BLaER1 treated with 17β-estradiol and CSF1 and Interleukin-3, amounts not matched to agents 10 nM and 100 nM (cell line): ENCODE data around the gene ERI3.

Experiments
- H3K27ac ChIP-seq, 11 experiments: shearing (Covaris generic); formaldehyde crosslinking; 2 replicates each; pipeline ENCODE4 v1.8.1; 2022
- H3K27me3 ChIP-seq, 11 experiments: shearing (Covaris generic); formaldehyde crosslinking; 2 replicates each; pipeline ENCODE4 v1.8.1; 2022
- H3K36me3 ChIP-seq, 11 experiments: shearing (Covaris generic); formaldehyde crosslinking; 2 replicates each; pipeline ENCODE4 v1.8.1; 2022
- H3K4me1 ChIP-seq, 10 experiments: shearing (Covaris generic); formaldehyde crosslinking; 2 replicates each; pipeline ENCODE4 v1.8.1; 2022
- H3K4me2 ChIP-seq, 11 experiments: shearing (Covaris generic); formaldehyde crosslinking; 2 replicates each; pipeline ENCODE4 v1.8.1; 2022
- H3K4me3 ChIP-seq, 10 experiments: shearing (Covaris generic); formaldehyde crosslinking; 2 replicates each; pipeline ENCODE4 v1.8.1; 2022
- H3K9ac ChIP-seq, 11 experiments: shearing (Covaris generic); formaldehyde crosslinking; 2 replicates each; pipeline ENCODE4 v1.8.1; 2022
- H3K9me3 ChIP-seq, 11 experiments: shearing (Covaris generic); formaldehyde crosslinking; replicated peaks in 1 of 11; 2 replicates each; pipeline ENCODE4 v1.8.1; 2022
- H4K20me1 ChIP-seq, 11 experiments: shearing (Covaris generic); formaldehyde crosslinking; 2 replicates each; pipeline ENCODE4 v1.8.1; 2022
- Cebpa-rat ChIP-seq, 11 experiments: shearing (Covaris generic); IDR thresholded peaks; 2 replicates each; pipeline ENCODE4 v1.8.1; 2022

The ERI3 gene

DNA sequence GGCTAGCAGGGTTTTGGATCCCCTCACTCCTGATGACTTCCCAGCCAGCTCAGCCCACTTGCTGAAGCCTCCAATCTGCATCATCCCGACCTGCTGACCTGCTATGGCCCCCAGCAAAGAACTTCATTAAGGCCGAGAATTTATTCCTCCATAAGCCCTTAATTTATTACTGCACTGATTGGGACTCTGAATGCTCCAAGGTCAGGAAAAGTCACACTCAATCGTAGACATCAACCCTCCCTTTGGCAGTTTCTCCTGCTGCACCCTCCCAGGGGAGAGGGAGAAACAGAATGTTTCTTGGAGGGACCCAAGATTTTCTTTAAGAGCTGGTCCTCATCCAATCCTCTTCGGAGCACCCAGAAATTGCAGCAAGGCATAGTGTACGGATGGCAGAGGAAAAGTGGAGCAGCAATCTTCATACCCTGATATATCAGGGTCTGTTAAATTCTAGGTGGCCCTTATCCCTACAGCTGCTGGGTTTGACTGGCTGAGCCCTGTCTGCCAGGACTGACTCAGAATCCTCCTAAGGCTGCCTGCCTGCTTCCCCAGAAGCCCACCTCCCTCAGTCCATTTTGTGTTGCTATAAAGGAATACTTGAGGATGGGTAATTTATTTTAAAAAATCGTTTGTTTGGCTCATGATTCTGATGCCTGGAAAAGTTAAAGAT, 79.6 kb downstream of the ERI3 start:
- no peak for TF ChIP-seq Cebpa-rat (IDR thresholded peaks at IDR 0.05)
- Histone ChIP-seq H3K27ac (peak overlapping the region in 9 of 11 experiments; percentile 36 to 81 (median 63); a peak in 17 of 22 replicates), H3K9me3 (no peaks in the 10 kb centered on the region; a peak in 1 of 22 replicates), H3K27me3 (no peaks in the 10 kb centered on the region), H3K36me3 (peaks cover 0 to 38% (median 17%) of the 10 kb centered on the region in 11 experiments; a peak in 11 of 22 replicates), H3K9ac (peak overlapping the region in 9 of 11 experiments; percentile 11 to 71 (median 42); a peak in 15 of 22 replicates), H3K4me1 (peaks cover 38 to 55% (median 44%) of the 10 kb centered on the region in 10 experiments), H4K20me1 (peaks cover 0 to 11% (median 0%) of the 10 kb centered on the region in 11 experiments; a peak in 4 of 22 replicates), H3K4me3 (peak overlapping the region in 2 of 10 experiments; percentile 19 to 20; a peak in 1 of 20 replicates), H3K4me2 (peak overlapping the region; percentile 61 to 86 (median 77))

GRCh38 chr1:44273560-44274350, 81.3 kb downstream of the ERI3 start:
- peak overlapping the region in 8 of 11 experiments; percentile 5 to 83 (median 70); a peak in 9 of 22 replicates for H3K4me2 ChIP-seq
- H4K20me1 ChIP-seq = peaks cover 0 to 20% (median 0%) of the 10 kb centered on the region in 11 experiments; a peak in 4 of 22 replicates
- H3K9ac ChIP-seq = no peak overlapping the region
- no peak overlapping the region for H3K4me3 ChIP-seq
- H3K9me3 ChIP-seq = no peaks in the 10 kb centered on the region; a peak in 1 of 22 replicates
- no peaks in the 10 kb centered on the region for H3K27me3 ChIP-seq
- no peak for TF ChIP-seq Cebpa-rat (IDR thresholded peaks at IDR 0.05)
- peaks cover 38 to 72% (median 44%) of the 10 kb centered on the region in 10 experiments for H3K4me1 ChIP-seq
- peaks cover 0 to 43% (median 18%) of the 10 kb centered on the region in 11 experiments; a peak in 11 of 22 replicates for H3K36me3 ChIP-seq
- H3K27ac ChIP-seq = peak overlapping the region in 1 of 11 experiments; percentile 33; a peak in 2 of 22 replicates

DNA sequence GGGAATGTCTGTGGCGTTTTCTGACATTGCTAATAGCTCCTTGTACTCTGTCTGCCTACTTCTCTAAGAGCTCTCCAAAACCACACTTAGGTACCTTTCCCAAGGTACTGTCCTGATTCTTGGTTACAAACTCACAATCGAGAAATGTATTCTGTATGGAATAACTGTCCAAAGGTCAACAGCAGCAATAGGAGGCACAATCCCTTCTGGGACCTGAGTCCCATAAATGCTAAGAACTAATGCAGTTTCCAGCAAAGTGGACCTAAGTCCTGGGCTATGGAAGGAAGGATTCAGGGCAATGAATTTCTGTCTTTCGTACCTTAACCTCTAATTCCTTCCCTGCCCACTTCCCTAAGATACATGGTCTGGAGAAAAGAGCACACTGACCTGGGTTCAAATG, 82.1 kb downstream of the ERI3 start:
- Histone ChIP-seq H3K27ac (no peak overlapping the region), H3K36me3 (peaks cover 0 to 48% (median 25%) of the 10 kb centered on the region in 11 experiments; a peak in 12 of 22 replicates), H3K4me3 (no peak overlapping the region), H4K20me1 (peaks cover 0 to 21% (median 0%) of the 10 kb centered on the region in 11 experiments; a peak in 4 of 22 replicates), H3K9me3 (no peaks in the 10 kb centered on the region; a peak in 1 of 22 replicates), H3K4me2 (peak overlapping the region in 2 of 11 experiments; percentile 21 to 81; a peak in 2 of 22 replicates), H3K27me3 (no peaks in the 10 kb centered on the region), H3K9ac (no peak overlapping the region), H3K4me1 (peaks cover 38 to 79% (median 44%) of the 10 kb centered on the region in 10 experiments)
- TF ChIP-seq Cebpa-rat (IDR thresholded peaks at IDR 0.05) = no peak

GRCh38 chr1:44271646-44272045, 83.4 kb downstream of the ERI3 start:
- H3K4me2 ChIP-seq = no peak overlapping the region
- no peaks in the 10 kb centered on the region for H3K27me3 ChIP-seq
- no peaks in the 10 kb centered on the region; a peak in 1 of 22 replicates for H3K9me3 ChIP-seq
- peaks cover 0 to 20% (median 0%) of the 10 kb centered on the region in 11 experiments; a peak in 5 of 22 replicates for H4K20me1 ChIP-seq
- H3K36me3 ChIP-seq = peaks cover 0 to 61% (median 33%) of the 10 kb centered on the region in 11 experiments; a peak in 12 of 22 replicates
- H3K9ac ChIP-seq = no peak overlapping the region
- H3K4me3 ChIP-seq = no peak overlapping the region
- peaks cover 28 to 83% (median 33%) of the 10 kb centered on the region in 10 experiments for H3K4me1 ChIP-seq
- H3K27ac ChIP-seq = no peak overlapping the region
- no peak for TF ChIP-seq Cebpa-rat (IDR thresholded peaks at IDR 0.05)

GRCh38 chr1:44270686-44271628, 84.1 kb downstream of the ERI3 start:
- no peaks in the 10 kb centered on the region for H3K27me3 ChIP-seq
- TF ChIP-seq Cebpa-rat (IDR thresholded peaks at IDR 0.05) = no peak
- peak overlapping the region in 1 of 11 experiments; percentile 8; a peak in 1 of 22 replicates for H3K27ac ChIP-seq
- peak overlapping the region in 2 of 11 experiments; percentile 59 to 85; a peak in 4 of 22 replicates for H3K4me2 ChIP-seq
- H3K9me3 ChIP-seq = no peaks in the 10 kb centered on the region; a peak in 1 of 22 replicates
- peaks cover 0 to 20% (median 0%) of the 10 kb centered on the region in 11 experiments; a peak in 5 of 22 replicates for H4K20me1 ChIP-seq
- H3K4me1 ChIP-seq = peaks cover 22 to 83% (median 26%) of the 10 kb centered on the region in 10 experiments
- H3K36me3 ChIP-seq = peaks cover 0 to 68% (median 33%) of the 10 kb centered on the region in 11 experiments; a peak in 12 of 22 replicates
- H3K9ac ChIP-seq = 0 out of 22 replicates have a peak overlapping the region, but pooled peaks of 1 of the 11 experiments have one; percentile 5
- no peak overlapping the region for H3K4me3 ChIP-seq

DNA sequence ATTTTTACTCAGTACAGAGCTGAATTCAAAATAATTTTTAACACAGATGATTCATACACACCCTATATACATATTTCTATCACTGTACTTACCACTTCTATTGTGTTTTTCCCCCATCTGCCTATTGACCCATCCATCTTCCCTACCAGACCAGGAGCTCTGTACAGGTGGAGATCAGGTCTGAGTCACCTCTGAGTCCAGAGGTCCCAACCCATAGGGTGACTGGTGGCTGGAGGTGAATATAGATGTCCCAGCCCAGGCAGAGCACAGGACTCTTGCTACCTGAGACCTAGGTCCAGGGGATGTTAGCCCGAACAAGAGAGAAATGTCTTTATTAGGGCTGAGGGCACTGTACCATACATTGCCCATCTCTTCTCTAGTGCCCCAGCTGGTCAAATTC, 87.0 kb downstream of the ERI3 start:
- Histone ChIP-seq H3K4me2 (peak overlapping the region in 2 of 11 experiments; percentile 85 to 91; a peak in 4 of 22 replicates), H3K4me3 (no peak overlapping the region), H4K20me1 (peaks cover 0 to 25% (median 0%) of the 10 kb centered on the region in 11 experiments; a peak in 6 of 22 replicates), H3K27ac (0 out of 22 replicates have a peak overlapping the region, but pooled peaks of 1 of the 11 experiments have one; percentile 9), H3K9ac (no peak overlapping the region), H3K27me3 (no peaks in the 10 kb centered on the region), H3K36me3 (peaks cover 0 to 60% (median 28%) of the 10 kb centered on the region in 11 experiments; a peak in 14 of 22 replicates), H3K9me3 (no peaks in the 10 kb centered on the region), H3K4me1 (peaks cover 0 to 83% (median 6%) of the 10 kb centered on the region in 10 experiments; a peak in 10 of 20 replicates)
- TF ChIP-seq Cebpa-rat (IDR thresholded peaks at IDR 0.05) = no peak

DNA sequence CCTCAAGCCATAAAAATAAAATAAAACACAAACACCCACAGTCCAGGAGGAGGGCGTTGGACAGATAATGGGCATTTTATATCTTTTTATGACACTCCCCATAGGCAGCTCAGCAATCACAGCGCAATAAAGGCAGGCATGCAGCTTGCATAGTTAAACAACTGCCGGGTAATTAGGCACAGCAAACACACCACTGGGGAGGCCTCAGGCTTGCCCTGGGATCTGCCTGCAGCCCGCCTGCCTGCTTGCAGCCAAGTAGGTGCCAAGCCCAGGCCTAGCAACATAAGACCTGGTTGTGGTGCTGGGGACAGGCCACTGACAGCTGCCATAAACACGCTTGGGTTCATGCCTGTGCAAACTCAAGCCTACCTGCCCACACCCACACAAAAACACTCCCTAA, 87.6 kb downstream of the ERI3 start:
- Histone ChIP-seq H4K20me1 (peaks cover 0 to 31% (median 0%) of the 10 kb centered on the region in 11 experiments; a peak in 6 of 22 replicates), H3K27ac (peak overlapping the region in 3 of 11 experiments; percentile 78 to 91 (median 87); a peak in 5 of 22 replicates), H3K27me3 (no peaks in the 10 kb centered on the region), H3K36me3 (peaks cover 0 to 65% (median 31%) of the 10 kb centered on the region in 11 experiments; a peak in 13 of 22 replicates), H3K9ac (no peak overlapping the region), H3K4me3 (no peak overlapping the region), H3K4me1 (peaks cover 0 to 88% (median 9%) of the 10 kb centered on the region in 10 experiments; a peak in 10 of 20 replicates), H3K9me3 (no peaks in the 10 kb centered on the region), H3K4me2 (peak overlapping the region in 3 of 11 experiments; percentile 70 to 91 (median 85); a peak in 4 of 22 replicates)
- no peak for TF ChIP-seq Cebpa-rat (IDR thresholded peaks at IDR 0.05)
